Skeletal muscle tissue (tissue), 5 donors: Measurements from ENCODE around the gene RNASEH2A. TPM values are rescaled to one million over a fixed set of nuclear protein-coding genes. Genes with fewer than 3 reads are reported as not detected.

ENCODE experiments used
- H3K27ac ChIP-seq: one replicate; pipeline ENCODE4 v1.7.0; 2013; ENCODE audit warnings: mild to moderate bottlenecking, low read depth, low read length, inconsistent platforms
- H3K27me3 ChIP-seq, 3 donors: one replicate each; pipeline ENCODE4 v1.7.0; 2013; ENCODE audit warnings: low read length in 3 of 3; ENCODE audit not compliant: control insufficient read depth in 3 of 3, insufficient read depth in 3 of 3
- H3K36me3 ChIP-seq, 3 donors: one replicate each; pipeline ENCODE4 v1.7.0; 2013; ENCODE audit warnings: low read length in 3 of 3; ENCODE audit not compliant: control insufficient read depth in 3 of 3, insufficient read depth in 3 of 3
- H3K4me1 ChIP-seq, 3 donors: one replicate each; pipeline ENCODE4 v1.7.0; 2013; ENCODE audit warnings: low read length in 3 of 3, mild to moderate bottlenecking in 3 of 3; ENCODE audit not compliant: control insufficient read depth in 3 of 3, insufficient read depth in 3 of 3
- H3K4me3 ChIP-seq, 3 donors: one replicate each; pipeline ENCODE4 v1.7.0; 2013; ENCODE audit warnings: low read length in 3 of 3
- H3K9ac ChIP-seq, 3 donors: one replicate each; pipeline ENCODE4 v1.7.0; 2013; ENCODE audit warnings: low read length in 3 of 3, mild to moderate bottlenecking in 3 of 3, moderate library complexity in 2 of 3, low read depth in 1 of 3
- H3K9me3 ChIP-seq, 3 donors: one replicate each; pipeline ENCODE4 v1.7.0; 2013; ENCODE audit warnings: low read length in 3 of 3; ENCODE audit not compliant: control insufficient read depth in 3 of 3
- small RNA-seq: library from RNA; depleted of rRNA; stranded (forward); fragments of <200 nt; gene quantifications from one replicate; pipeline ENCODE3, GENCODE V24; 2014
- total RNA-seq: library from RNA; depleted of rRNA; stranded (reverse); fragments of >200 nt; gene quantifications from one replicate; pipeline ENCODE4 v1.2.3, GENCODE V29; 2014
- donor health status: Osteomylitis.

RNASEH2A gene
- total RNA-seq, 1 donor from 2014 or later: 5.7 TPM

GRCh38 chr19:12856653-12857052, 50.3 kb downstream of the RNASEH2A start:
- Histone ChIP-seq H3K36me3 (no peaks in the 10 kb centered on the region), H3K4me3 (no peak overlapping the region), H3K27me3 (peaks cover 0 to 4% (median 0%) of the 10 kb centered on the region in 3 donors), H3K9ac (no peak overlapping the region), H3K27ac (no peak overlapping the region), H3K4me1 (no peaks in the 10 kb centered on the region), H3K9me3 (no peaks in the 10 kb centered on the region)

- no peak overlapping the region for H3K9ac ChIP-seq
- peaks cover 0 to 4% (median 3%) of the 10 kb centered on the region in 3 donors for H3K27me3 ChIP-seq
- H3K4me1 ChIP-seq: no peaks in the 10 kb centered on the region
- no peak overlapping the region for H3K4me3 ChIP-seq
- no peaks in the 10 kb centered on the region for H3K36me3 ChIP-seq
- H3K9me3 ChIP-seq: no peaks in the 10 kb centered on the region
- no peak overlapping the region for H3K27ac ChIP-seq
Observed at GRCh38 chr19:12858041-12858928, 51.9 kb downstream of the RNASEH2A start.

GRCh38 chr19:12859546-12859945, 53.2 kb downstream of the RNASEH2A start:
- H3K27ac ChIP-seq: no peak overlapping the region
- H3K36me3 ChIP-seq: no peaks in the 10 kb centered on the region
- H3K27me3 ChIP-seq: peaks cover 0 to 6% (median 4%) of the 10 kb centered on the region in 3 donors
- H3K9ac ChIP-seq: no peak overlapping the region
- H3K9me3 ChIP-seq: no peaks in the 10 kb centered on the region
- H3K4me1 ChIP-seq: no peaks in the 10 kb centered on the region
- no peak overlapping the region for H3K4me3 ChIP-seq

Small RNA genes within 50 kb of the gene (small RNA-seq; reads per million reads assigned to genes)
- gene MIR5684 (not detected), gene MIR6794 (not detected)

Other genes with a start within 250 kb of the RNASEH2A start
- 5.2 TPM for gene ZNF490, start 195.8 kb upstream of the RNASEH2A start, total RNA-seq
- 10.4 TPM for gene ZNF791, start 195.7 kb upstream of the RNASEH2A start, total RNA-seq
- 31.3 TPM for gene MAN2B1, start 139.8 kb upstream of the RNASEH2A start, total RNA-seq
- 6.3 TPM for gene WDR83, start 139.8 kb upstream of the RNASEH2A start, total RNA-seq
- gene DHPS, start 124.7 kb upstream of the RNASEH2A start, total RNA-seq: 56.9 TPM
- not detected for gene GNG14, start 118.6 kb upstream of the RNASEH2A start, total RNA-seq
- 3.1 TPM for gene FBXW9, start 110.0 kb upstream of the RNASEH2A start, total RNA-seq
- 20.4 TPM for gene TNPO2, start 82.7 kb upstream of the RNASEH2A start, total RNA-seq
- gene TRIR, start 71.9 kb upstream of the RNASEH2A start, total RNA-seq: 175 TPM
- gene GET3, start 69.1 kb upstream of the RNASEH2A start, total RNA-seq: 53.8 TPM
- gene BEST2, start 54.8 kb upstream of the RNASEH2A start, total RNA-seq: not detected
- gene HOOK2, start 31.0 kb upstream of the RNASEH2A start, total RNA-seq: 13.6 TPM
- 31.3 TPM for gene JUNB, start 15.1 kb upstream of the RNASEH2A start, total RNA-seq
- 207 TPM for gene PRDX2, start 4.8 kb upstream of the RNASEH2A start, total RNA-seq
- not detected for gene THSD8, start 4.5 kb upstream of the RNASEH2A start, total RNA-seq
- not detected for gene RTBDN, start 28.0 kb downstream of the RNASEH2A start, total RNA-seq
- not detected for gene MAST1, start 31.9 kb downstream of the RNASEH2A start, total RNA-seq
- 10.4 TPM for gene DNASE2, start 74.9 kb downstream of the RNASEH2A start, total RNA-seq
- gene KLF1, start 80.6 kb downstream of the RNASEH2A start, total RNA-seq: 2.1 TPM
- gene GCDH, start 84.6 kb downstream of the RNASEH2A start, total RNA-seq: 39.7 TPM
- gene SYCE2, start 112.7 kb downstream of the RNASEH2A start, total RNA-seq: not detected
- gene FARSA, start 127.1 kb downstream of the RNASEH2A start, total RNA-seq: 49.1 TPM
- 382 TPM for gene CALR, start 132.0 kb downstream of the RNASEH2A start, total RNA-seq
- 57.9 TPM for gene RAD23A, start 139.3 kb downstream of the RNASEH2A start, total RNA-seq
- gene GADD45GIP1, start 150.6 kb downstream of the RNASEH2A start, total RNA-seq: 21.4 TPM
- gene DAND5, start 163.0 kb downstream of the RNASEH2A start, total RNA-seq: not detected
- gene NFIX, start 188.9 kb downstream of the RNASEH2A start, total RNA-seq: 49.1 TPM